Activated CD4-positive, alpha-beta T cell treated with anti-CD3 and anti-CD28 coated beads, Interleukin-2, amount 50 U/mL, for 1 hour (primary cell): ENCODE measurements around the gene FRMD1.

Source experiments
- DNase-seq: peaks from one replicate; pipeline ENCODE4 v3.0.0-alpha.2; 2020

FRMD1 gene

DNA sequence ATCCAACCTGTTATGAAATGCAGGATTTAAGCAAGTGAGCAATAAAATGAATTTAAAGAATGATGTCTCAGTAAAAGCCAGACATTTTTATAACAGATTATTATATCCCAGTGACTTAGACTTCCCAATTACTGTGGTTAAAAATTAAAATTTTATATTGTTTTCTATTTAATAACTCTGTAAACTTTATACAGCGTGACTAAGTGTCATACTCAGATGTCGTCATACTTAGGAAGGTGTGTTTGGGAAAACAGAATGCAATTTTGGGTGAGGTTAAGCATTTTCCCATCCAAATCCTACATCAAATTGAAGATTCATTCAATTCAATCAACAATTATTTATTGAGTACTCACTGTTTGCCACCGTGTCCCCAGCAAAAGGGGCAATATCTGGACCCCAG is 31.4 kb upstream of the FRMD1 start:
- DNase-seq: no peak

DNA sequence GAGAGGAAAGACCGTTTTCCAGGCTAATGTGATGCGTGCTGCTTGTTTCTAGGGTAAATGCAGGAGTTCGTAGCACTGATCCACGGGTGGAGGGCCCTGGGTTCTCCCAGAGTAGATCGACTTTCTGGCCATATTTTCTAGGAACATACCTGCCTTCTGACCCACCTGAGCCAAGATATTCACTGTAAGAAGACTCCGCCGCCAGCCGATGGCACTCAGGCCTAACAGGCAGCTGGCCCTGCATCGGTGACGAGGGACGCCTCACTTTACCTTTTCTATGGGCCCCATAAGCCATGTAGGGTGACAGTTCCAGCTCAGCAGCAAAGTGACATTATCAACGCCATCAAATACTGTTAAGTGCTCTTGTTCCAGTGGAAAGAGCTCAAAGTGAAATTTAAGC is 30.2 kb upstream of the FRMD1 start:
- DNase-seq: no peak

DNA sequence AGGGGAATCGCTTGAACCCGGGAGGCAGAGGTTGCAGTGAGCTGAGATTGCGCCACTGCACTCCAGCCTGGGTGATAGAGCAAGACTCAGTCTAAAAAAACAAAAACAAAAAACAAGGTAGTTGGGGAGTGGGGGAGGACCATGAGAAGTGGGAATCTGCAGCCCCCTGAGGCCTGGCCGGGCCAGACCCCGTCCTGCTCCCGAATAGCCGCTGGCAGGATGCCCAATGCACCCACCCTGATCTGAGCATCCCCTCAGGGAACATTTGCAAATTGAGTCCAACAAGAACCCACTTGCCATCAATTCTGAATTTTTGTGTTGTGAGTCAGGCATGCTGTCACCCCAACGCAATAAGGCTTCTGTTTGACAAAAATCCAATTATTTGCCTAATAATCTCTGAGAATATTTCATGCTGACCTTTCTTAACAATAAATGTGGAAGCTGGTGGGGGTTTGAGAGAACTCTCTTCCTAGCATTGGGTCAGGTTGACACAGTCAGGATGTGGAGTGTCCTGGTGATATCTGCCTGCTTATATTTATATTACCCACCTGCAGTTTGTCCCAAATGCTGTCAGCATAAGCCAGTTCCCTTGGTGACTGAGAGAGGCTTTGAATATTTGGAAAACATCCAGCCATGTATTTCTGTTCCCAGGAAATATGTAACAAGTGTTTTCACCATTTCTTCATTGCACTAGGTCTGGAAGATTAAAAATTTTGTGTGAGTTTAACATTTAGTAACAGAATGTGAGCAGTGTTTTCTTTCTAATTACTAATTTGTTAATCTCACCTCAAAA is 28.4 kb upstream of the FRMD1 start:
- DNase-seq: no peak

DNA sequence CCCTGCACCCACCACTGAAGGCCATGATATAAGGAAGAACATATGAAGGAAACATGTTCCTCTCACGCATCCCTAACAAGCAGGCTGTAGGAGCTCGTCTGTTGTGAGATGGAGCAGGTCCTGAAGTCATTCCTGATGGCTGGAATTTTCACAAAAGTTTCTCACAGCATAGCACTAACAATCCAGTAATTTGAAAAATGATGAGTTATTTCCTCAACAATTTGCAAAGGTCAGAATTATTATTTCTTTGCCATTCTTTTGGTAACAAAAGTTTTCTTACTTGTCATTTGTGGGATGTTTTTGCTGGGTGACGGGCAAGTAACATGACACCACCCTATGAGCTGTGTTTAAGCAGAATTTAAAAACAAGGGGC is 27.6 kb upstream of the FRMD1 start:
- no peak for DNase-seq

DNA sequence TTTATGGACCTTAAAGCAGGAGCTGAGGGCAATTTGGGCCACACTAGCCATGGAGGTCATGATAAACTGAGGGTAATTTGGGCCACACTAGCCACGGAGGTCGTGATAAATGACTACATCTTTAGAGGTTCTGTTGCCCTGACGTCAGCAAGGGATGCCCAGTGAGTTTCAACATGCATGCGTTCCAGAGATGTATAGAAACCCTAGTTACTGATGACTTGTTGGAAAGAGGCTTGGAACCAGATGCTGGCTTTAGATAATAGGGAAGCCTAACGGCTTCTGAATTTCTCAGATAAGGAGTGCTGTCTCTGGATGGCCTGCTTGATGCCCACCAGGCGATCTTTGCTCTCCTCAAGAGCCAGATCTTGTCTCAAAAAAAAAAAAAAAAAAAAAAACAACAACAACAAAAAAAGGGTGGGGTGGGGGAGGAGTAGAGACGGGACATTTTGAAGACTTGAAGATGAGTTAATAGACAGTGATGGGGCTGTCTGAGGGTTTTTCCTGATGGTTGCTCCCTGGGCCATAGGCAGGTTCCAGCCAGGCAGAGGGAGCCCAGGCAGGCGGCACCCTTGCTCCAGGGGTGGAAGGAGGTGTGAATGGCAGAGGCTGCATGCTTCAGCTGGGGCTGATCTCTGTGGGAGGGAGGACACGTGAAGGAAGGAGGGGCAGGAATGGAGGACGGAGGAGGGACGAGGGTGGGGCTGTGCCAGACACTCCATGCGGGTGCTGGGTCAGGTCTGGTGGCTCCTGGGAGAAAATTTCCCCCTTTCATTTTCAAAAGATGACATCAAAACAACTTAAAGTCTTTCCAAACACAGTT is 27.0 kb upstream of the FRMD1 start:
- no peak for DNase-seq

DNA sequence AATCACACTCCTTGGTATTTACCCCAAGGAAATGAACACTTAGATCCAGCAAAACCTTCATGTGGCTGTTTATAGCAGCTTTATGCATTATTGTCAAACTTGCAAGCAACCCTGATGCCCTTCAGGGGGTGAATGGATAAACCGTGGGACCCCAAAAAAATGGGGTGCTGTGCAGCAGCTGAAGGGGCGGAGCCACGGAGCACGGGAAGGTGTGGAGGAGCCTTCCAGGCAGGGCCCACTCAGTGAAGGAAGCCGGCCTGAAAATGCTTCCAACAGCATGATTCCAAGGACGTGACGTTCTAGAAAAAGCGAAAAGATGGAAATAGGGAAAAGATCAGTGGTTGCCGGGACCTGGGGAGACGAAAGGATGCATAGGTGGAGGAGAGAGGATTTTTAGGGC is 25.6 kb upstream of the FRMD1 start:
- DNase-seq: no peak

DNA sequence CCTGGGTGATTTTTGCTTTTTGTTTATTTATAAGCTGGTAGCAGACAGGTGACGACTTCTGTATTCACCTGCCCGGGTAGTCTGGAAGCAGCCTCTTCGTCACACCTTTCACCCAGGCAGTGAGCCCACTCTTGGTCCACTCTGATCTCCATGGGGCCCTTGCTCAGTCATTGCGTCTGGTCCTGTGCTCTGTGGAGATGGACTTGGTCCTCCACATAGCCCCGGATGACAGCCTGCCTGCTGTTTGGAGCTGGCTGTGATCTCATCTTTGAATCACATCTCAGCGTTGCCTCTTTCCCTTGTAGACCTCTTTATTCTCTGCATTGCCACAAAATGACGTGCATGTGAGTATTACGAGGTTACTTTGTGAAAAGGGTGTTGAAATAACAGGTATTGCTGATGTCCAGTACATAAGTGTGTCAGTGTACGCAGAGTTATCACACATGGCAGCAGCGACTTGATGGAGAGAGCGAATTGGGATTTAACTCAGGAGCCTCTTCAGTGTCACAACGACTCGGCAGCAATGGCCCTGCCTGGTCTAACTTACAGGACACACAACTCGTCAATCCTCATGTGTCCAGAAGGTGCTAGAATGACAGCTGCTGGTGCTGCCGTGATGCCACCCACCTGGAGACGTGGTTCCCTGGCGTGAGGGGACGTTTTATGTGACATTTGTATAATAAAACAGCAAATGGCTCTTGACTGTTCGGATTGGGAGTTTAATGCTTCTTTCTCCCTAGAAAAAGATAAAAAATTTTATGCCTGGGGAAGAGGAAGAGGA is 24.2 kb upstream of the FRMD1 start:
- no peak for DNase-seq

DNA sequence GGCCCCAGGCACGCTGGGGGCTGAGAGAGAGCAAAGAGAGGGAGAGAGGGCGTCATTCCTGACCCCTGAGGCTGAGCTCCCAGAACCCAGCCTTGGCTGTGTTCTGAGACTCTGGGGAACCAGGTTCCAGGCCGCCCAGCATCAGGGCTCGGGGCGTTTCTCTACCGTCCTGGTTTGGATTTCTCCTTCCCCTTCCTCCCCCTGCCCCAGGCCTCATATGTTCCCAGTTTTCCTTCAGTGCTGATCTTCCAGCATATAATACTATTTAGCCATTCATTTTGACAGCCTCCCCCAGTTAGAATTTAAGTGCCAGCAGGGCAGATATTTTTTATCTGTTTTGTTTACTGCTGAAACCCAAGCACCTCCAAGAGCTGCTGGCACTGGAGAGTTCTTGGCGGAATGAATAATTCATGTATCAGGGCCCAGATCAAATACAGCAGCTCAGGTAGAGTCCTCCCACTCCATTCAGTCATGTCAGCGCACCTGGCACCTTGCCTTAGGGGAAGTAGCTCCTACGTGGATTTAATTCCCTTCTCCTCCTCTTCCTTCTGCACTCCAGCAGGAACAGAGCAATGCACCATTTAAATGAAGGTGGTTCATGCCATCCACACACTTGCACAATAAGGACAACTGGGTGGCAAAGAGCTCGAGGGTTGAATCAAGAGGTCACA is 23.4 kb upstream of the FRMD1 start:
- DNase-seq: no peak

DNA sequence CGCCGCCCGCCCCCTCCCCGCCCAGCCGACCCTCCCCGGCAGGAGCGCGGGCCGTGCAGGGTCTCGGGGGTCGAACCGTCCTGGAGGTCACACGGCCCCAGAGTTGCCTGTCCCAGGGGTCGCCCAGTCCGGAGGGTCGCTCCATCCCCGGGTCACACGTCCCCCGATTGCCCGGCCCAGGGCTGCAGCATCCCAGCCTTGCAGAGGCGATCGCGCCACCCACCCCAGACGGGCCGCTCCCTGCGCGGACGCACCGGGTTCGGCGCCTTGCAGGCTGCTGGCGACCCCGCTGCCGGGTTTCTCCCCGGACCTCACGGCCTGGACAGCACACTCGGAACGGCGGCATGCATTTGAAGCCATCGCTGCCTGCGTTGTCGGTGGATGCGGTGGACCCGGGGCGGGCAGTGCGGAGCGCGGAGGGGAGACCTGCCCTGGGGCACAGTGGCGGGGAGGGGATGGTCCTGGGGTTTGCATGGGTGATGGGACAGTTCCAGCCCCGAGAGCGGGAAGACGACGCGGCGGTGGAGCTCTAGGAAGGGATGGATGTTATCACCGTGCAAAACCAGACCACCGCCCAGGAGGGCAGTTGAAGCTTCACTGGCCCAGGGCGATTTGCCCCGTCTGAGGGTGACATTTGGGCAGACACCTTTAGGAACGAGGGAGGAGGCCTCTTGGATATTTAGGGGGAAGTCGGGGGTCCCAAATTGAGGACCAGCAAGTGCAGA is 22.7 kb upstream of the FRMD1 start:
- no peak for DNase-seq

DNA sequence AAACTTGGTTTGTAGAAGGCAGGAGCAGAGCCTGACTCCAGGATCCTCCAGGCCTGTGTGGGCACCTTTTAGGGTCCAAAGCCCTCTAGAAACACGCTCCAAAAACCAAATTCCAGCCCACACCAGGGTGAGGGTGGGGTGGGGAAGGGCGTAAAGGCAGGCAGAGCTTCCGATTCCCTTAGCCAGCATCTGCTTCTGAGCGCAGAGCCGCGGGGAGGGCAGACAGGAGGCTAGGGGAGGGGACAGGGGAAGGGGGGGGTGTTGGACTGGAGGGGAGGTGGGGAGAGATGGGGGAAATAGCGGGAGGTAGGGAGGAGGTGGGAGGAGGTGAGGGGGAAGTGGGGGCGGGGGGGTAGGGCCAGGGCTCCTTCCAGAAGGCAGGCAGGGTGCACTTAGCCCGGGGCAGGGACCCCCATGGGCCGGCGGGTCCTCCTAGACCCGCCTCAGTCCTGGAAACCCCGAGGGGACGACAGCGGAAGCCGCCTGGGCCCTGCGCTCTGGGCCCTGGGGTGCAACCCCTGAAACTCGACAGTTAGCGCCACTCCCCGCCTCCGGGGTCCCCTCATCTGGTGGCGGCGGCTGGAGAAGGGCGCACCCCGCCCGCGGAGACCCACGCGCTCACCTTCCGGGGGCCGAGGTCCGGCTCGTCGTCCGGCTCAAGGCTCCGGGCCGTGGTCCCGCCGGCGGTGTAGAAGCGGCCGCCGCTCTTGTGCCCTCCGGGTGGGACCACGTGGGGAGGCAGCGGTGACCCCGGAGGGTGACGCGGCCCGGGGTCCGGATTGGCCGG is 22.0 kb upstream of the FRMD1 start:
- no peak for DNase-seq

DNA sequence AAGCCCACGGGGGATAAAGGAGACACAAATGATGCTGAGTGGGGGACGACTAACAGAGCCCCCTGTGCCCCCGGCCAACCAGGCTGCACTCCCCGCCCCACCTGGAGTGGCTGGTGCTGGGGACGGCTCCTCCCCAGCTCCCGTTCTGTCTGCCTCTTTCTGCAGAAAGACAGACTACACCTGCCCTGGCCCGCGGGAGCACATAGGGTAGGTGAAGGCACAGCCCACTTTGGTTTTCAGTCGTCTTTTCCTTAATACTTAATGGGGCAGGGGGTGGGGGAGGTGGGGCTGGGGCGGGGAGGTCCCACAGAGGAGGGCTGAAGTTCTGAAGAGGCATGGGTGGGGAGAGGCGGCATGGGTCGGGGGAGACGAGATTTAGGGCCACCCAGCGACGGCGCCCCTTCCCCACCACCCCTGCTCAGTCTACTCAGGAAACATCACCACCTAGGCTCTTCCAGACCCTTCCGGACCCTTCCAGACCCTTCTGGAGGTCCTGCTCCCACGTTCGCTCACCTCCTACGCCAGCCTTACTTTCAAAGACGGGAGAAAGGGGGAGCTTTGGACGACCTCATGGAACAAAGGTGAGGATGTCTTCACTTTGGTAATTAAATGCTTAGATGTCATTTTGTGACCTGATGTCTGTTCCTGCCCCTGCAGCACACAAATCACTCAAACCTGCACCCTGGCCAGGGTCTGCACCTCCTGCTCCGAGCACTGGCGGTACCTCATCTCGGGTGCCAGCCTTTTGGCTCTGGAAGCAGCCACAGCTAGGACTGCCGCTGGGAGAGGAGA is 21.2 kb upstream of the FRMD1 start:
- no peak for DNase-seq

DNA sequence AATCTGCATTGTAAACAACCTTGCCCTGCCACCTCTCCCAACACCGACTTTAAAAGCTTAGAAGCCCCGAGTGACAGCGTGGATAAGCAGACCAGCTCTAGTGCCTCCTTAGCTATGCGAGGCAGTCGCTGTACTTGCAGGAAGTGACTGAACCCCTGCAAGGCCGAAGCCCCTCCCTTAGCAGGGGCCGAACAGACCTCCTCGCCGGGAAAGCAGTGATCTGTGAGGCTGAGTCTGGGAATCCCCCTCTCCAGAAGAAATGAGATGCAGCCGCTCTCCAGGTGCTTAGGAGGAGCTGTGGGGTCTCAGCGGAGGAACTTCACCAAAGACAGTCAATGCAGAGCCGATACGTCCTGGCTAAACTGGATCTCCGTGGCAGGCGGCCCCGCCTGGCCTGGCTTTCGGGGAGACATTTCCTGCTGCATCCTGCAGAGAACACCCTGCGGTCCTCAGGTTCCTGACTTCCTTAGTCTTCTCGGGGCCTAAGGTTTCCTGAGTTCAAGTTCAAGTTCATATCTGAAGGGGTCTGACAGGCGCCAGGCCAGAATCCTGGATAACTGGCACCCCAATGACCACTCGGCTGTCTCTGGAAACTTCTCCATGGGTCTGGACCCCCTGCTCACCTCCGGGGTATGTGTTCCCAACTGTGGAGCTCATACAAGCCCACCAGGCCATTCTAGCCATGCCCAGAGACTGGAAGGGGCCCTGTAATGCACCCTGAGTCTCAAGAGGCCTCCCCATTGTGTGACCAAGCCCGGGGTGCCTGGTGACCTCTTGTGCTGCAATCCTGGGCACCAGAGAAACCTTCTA is 20.4 kb upstream of the FRMD1 start:
- DNase-seq: no peak

DNA sequence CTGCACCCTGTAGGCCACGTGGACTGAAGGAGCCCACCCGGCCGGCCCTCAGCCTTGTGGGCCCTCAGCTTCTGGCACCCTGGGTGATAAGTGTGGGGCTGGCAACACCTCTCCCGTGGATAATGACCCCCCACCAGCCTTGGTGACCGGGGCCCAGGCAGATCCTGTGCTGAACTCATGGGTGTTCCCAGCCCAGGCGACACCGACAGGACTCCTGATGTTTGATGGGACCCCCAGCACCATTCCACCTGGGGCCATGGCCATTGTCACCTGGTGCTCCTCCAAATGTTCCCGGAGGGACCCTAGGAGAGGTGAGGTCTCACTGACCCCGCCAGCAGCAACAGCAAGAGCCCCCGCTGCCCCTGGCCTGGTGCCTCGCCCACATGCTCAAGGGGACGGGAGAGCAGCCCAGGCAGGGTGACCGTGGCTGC is 19.4 kb upstream of the FRMD1 start:
- no peak for DNase-seq

DNA sequence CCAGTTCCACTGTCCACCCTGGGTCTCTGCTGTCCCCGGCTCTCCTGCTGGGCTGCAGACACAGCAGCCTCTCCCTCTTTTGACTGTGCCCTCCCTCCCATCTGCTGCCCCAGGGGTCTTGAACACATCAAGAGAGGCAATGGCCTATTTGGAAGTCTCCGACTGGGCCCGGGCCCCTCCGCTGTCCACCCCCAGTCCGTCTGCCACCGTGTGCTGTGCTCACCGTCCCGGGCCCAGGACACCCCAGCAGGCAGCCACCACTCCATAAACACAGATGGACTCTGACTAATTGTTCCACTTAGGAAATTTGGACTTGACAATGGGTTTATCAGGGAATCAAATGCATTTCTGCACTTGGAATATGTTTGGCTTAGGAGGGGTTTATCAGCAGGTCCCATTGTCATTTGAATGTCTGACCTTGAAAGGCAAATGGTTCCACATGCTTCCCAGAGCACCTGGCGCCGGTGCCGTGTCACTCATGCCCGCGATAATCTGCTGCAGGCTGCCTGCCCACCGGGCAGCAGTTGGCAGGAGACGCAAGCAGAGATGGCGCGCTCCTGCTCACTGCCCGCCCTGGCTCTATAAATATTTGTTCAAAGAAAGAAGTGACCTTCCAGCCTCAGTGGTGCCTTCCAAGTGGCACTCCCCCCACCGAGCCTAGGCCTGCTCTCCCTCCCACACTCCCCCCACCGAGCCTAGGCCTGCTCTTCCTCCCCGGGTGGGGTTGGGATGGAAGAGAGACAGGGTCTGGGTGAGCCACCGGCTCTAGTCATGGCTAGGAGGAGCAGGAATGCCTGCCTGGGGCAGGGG is 18.8 kb upstream of the FRMD1 start:
- no peak for DNase-seq

DNA sequence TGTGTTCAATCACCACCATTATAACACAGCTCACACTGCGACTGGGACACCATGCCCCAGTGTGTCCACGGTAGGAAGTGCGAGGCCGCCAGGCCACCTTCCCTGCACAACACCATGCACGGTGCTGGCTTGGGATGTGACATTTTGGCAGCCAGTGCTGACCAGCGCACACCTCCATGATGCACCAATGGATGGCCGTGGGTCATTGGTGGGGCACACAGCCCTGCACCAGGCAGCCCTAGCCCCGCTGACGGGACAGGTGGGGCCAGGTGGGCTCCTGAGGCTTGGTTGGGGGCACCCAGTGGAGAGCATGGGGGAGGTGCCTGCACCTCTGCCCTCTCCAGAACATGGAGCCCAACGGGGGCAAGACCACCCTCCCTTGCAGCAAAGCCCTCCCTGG is 18.2 kb upstream of the FRMD1 start:
- no peak for DNase-seq

DNA sequence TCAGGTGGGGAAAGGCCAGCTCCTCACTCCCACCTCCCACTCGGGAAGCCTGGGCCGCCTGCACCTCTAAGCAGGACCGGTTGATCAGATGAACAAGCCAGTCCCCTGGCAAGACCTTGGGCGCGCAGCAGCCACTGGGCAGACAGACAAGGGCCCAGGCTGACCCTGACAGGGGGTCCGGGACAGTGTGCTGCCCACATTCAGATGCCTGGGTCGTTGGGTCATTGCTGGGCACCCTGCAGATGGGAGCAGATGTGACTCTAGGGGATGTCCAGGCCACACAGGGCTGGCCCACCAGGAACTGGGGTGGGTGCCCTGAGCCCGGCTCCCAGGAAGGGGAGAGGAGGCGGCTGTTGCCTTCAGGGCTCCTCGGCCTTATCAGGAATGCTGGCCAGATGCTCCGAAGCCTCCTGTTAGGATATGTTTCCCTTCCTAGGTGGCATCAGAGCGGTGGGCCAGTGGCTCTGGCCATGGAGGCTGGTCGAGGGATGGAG is 17.3 kb upstream of the FRMD1 start:
- DNase-seq: no peak

DNA sequence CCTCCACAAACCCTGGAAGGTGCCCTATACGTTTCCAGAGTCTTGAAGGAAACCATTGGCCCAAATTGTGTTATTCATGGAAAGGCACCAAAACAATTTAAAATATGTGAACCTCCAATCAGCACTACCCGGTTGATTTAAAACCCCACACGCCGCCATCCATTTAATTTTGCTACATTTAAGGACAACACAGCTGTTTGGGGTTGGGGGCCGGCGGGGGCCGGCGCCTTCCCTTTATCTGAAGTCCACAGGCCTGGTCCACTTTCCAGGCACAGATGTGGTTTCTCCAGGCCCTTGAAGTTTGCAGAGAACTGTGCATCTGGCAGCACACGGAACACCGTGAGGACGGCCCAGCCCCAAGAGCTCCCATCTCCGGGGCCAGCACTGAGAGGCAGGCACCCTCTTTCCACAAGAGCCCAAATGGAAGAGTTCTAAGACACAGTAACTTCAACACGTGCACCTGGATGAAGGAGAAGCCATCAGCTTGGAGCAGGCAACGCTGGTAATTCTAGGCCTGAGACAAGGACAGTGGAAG is 16.8 kb upstream of the FRMD1 start:
- DNase-seq: no peak

DNA sequence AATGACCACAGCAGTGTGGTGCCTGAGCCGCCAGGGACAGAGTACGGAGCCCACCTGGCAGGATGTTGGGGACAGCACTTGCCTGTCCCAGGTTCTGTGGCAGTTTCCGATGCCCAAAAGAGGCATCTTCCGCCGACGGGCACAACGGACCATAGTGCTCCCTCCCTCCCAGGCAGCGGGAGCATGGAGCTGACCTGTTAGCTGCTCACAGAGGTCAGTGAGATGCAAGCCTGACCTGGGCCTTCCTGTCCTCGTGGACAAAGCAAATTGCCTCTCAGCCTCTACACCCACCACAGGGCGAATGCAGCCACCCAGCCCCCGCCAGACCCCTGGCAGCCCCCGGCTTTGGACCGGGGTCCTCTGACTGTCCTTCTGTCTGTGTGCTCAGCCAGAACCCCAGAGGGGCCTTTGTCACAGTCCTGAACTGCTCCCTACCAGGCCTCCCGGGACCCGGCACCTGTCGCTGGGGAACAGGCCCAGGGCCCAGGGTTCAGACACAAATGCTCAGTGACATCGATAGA is 16.2 kb upstream of the FRMD1 start:
- DNase-seq: no peak
